ENCODE results near the gene GRIK2. TPM values are rescaled to one million over a fixed set of nuclear protein-coding genes. Genes with fewer than 3 reads are reported as not detected.

Gene GRIK2
- total RNA-seq, 1 experiment from 2014 or later = 6.6 TPM

DNA sequence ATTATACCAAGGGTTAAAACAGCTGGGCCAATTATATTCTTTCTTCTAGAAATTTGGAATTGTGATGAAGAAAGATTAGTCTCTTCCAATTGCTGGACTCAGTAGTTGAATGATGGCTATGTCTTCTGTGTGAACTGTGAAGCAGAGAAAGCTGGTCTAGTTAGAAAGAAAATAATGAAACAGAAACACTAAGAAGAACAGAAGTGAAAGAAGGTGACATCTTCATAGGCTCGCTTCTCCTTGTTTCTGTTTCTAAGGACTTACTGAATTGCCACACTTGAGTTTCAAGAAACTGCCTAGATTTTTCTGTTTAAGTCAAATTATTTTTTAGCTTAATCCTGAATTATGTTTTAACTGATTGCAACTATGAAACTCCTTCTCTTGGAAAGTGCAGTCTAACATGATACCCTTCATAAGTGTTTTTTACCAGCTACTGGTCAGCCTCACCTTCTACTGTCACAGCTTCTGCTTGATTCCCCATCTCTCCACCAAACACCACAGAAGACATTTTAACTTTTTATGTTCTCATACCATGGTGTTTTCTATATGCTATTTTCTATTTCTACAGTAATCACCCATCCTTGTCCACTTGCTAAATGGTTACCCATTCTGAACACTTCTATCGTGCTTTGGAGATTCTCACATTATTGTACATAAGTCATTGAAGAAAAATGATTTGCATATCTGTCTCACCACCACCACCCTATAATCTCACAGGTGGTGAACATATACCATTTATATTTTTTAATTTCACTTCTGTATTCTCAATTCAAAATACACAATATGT, 268.8 kb downstream of the GRIK2 start:
- Histone ChIP-seq H3K9me3 (ENCODE audit: control insufficient read depth, insufficient read depth, low read depth, low read length) (no peaks in the 10 kb centered on the region; the same call in 1 of the 2 replicates), H3K27me3 (ENCODE audit: control insufficient read depth, insufficient read depth, low read length) (no peaks in the 10 kb centered on the region), H3K36me3 (ENCODE audit: control insufficient read depth, insufficient read depth, low read length) (no peaks in the 10 kb centered on the region), H3K4me3 (ENCODE audit: low read depth in 2 of 2, low read length in 2 of 2) (no peak overlapping the region), H3K27ac (ENCODE audit: low read length) (no peak overlapping the region), H3K4me1 (ENCODE audit: control insufficient read depth, insufficient read depth, low read length) (0 out of 2 replicates have a peak, but pooled peaks cover 4% of the 10 kb centered on the region)
- DNase-seq (ENCODE audit: low read depth, low spot score) (no peak), ATAC-seq (no peak)
- POLR2A ChIA-PET = no interaction called here
- CTCF ChIA-PET = no interaction called here
- BruUV-seq (replicated peaks) = no TSS peak
- intact Hi-C loops (cut with micrococcal nuclease; ENCODE audit: unreplicated experiment) = no loop called here
- TF ChIP-seq, protein P1, sequence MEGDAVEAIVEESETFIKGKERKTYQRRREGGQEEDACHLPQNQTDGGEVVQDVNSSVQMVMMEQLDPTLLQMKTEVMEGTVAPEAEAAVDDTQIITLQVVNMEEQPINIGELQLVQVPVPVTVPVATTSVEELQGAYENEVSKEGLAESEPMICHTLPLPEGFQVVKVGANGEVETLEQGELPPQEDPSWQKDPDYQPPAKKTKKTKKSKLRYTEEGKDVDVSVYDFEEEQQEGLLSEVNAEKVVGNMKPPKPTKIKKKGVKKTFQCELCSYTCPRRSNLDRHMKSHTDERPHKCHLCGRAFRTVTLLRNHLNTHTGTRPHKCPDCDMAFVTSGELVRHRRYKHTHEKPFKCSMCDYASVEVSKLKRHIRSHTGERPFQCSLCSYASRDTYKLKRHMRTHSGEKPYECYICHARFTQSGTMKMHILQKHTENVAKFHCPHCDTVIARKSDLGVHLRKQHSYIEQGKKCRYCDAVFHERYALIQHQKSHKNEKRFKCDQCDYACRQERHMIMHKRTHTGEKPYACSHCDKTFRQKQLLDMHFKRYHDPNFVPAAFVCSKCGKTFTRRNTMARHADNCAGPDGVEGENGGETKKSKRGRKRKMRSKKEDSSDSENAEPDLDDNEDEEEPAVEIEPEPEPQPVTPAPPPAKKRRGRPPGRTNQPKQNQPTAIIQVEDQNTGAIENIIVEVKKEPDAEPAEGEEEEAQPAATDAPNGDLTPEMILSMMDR (IDR thresholded peaks at IDR 0.05) = no peak
- TF ChIP-seq, protein P2, sequence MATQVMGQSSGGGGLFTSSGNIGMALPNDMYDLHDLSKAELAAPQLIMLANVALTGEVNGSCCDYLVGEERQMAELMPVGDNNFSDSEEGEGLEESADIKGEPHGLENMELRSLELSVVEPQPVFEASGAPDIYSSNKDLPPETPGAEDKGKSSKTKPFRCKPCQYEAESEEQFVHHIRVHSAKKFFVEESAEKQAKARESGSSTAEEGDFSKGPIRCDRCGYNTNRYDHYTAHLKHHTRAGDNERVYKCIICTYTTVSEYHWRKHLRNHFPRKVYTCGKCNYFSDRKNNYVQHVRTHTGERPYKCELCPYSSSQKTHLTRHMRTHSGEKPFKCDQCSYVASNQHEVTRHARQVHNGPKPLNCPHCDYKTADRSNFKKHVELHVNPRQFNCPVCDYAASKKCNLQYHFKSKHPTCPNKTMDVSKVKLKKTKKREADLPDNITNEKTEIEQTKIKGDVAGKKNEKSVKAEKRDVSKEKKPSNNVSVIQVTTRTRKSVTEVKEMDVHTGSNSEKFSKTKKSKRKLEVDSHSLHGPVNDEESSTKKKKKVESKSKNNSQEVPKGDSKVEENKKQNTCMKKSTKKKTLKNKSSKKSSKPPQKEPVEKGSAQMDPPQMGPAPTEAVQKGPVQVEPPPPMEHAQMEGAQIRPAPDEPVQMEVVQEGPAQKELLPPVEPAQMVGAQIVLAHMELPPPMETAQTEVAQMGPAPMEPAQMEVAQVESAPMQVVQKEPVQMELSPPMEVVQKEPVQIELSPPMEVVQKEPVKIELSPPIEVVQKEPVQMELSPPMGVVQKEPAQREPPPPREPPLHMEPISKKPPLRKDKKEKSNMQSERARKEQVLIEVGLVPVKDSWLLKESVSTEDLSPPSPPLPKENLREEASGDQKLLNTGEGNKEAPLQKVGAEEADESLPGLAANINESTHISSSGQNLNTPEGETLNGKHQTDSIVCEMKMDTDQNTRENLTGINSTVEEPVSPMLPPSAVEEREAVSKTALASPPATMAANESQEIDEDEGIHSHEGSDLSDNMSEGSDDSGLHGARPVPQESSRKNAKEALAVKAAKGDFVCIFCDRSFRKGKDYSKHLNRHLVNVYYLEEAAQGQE (IDR thresholded peaks at IDR 0.05; ENCODE audit: insufficient read depth in 1 of 2, low read depth in 2 of 2, low read length in 1 of 2) = no peak
- TF ChIP-seq TCF7L2 (IDR thresholded peaks at IDR 0.05; ENCODE audit: low read depth, low read length) (no peak), POLR2AphosphoS5 (IDR thresholded peaks at IDR 0.05; ENCODE audit: low read depth, low read length) (no peak), SIN3A (IDR thresholded peaks at IDR 0.05; ENCODE audit: borderline replicate concordance, insufficient read depth, low read depth, low read length) (no peak)
- in situ Hi-C loops (cut with HindIII; ENCODE audit: low pct_unique_long_range_greater_than_20kb, low sequenced_read_pairs) = no loop called here

DNA sequence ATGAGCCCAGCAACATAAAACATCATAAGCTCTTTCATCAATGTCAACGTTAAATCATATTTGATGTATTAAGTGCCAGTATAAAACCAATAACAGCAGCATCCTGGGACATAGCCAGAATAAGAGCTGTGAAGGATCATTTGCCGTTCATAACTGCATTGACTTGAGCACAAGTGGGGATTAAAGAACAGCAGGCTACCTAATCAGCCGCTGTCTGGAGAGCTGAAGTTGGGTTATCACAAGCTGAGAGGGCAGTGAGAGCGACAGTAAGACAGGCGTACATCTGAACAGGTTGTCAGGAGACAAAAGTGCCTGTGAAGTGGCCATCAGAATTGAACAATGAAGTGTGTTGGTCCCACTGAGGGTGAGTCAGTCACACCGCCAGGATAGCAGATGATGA, 269.6 kb downstream of the GRIK2 start:
- intact Hi-C loops (cut with micrococcal nuclease; ENCODE audit: unreplicated experiment) = no loop called here
- Histone ChIP-seq H3K36me3 (ENCODE audit: control insufficient read depth, insufficient read depth, low read length) (no peaks in the 10 kb centered on the region), H3K27me3 (ENCODE audit: control insufficient read depth, insufficient read depth, low read length) (no peaks in the 10 kb centered on the region), H3K4me1 (ENCODE audit: control insufficient read depth, insufficient read depth, low read length) (0 out of 2 replicates have a peak, but pooled peaks cover 4% of the 10 kb centered on the region), H3K9me3 (ENCODE audit: control insufficient read depth, insufficient read depth, low read depth, low read length) (no peaks in the 10 kb centered on the region; the same call in 1 of the 2 replicates), H3K4me3 (ENCODE audit: low read depth in 2 of 2, low read length in 2 of 2) (no peak overlapping the region), H3K27ac (ENCODE audit: low read length) (no peak overlapping the region)
- CTCF ChIA-PET = no interaction called here
- POLR2A ChIA-PET = no interaction called here
- no TSS peak for BruUV-seq (replicated peaks)
- DNase-seq (ENCODE audit: low read depth, low spot score) (no peak), ATAC-seq (no peak)
- in situ Hi-C loops (cut with HindIII; ENCODE audit: low pct_unique_long_range_greater_than_20kb, low sequenced_read_pairs) = no loop called here
- TF ChIP-seq, protein P2 (IDR thresholded peaks at IDR 0.05; ENCODE audit: insufficient read depth in 1 of 2, low read depth in 2 of 2, low read length in 1 of 2) = no peak
- TF ChIP-seq POLR2AphosphoS5 (IDR thresholded peaks at IDR 0.05; ENCODE audit: low read depth, low read length) = no peak
- TF ChIP-seq, protein P1 (IDR thresholded peaks at IDR 0.05) = no peak
- no peak for TF ChIP-seq TCF7L2 (IDR thresholded peaks at IDR 0.05; ENCODE audit: low read depth, low read length)
- TF ChIP-seq SIN3A (IDR thresholded peaks at IDR 0.05; ENCODE audit: borderline replicate concordance, insufficient read depth, low read depth, low read length) = no peak
